Motor neuron (in vitro differentiated cells): ENCODE results near the gene OR6J1. TPM values are rescaled to one million over a fixed set of nuclear protein-coding genes. Genes with fewer than 3 reads are reported as not detected.
"Not testable (repeated sequence)": the region's sequence is repeated elsewhere in the genome, so short reads cannot be mapped to it uniquely, and the experiment has no call there.

Experiments
- ATAC-seq, 8 experiments: fragments of 200-7000 bp; cut with Tn5 transposase; replicated peaks in 6 of 8; 2 replicates each; pipeline ENCODE4 v1.8.0; 2021; ENCODE audit warnings: mild to moderate bottlenecking in 8 of 8, moderate library complexity in 8 of 8
- H3K27ac ChIP-seq, 2 donors: fragments of 250-450 bp; sonication (Bioruptor Pico); 2 replicates each; pipeline ENCODE4 v1.9.0; 2021; ENCODE audit warnings: antibody characterized with exemption in 2 of 2, mild to moderate bottlenecking in 2 of 2, moderate library complexity in 1 of 2
- H3K4me1 ChIP-seq, 2 donors: fragments of 250-450 bp; sonication (Bioruptor Pico); replicated peaks in 1 of 2; 2 replicates each; pipeline ENCODE4 v1.6.1; 2021; ENCODE audit warnings: antibody characterized with exemption in 2 of 2, mild to moderate bottlenecking in 2 of 2, moderate library complexity in 1 of 2
- H3K4me3 ChIP-seq, 5 donors: fragments of 250-450 bp; sonication (Bioruptor Pico); 2 replicates each; pipeline ENCODE4 v1.9.0; 2021; ENCODE audit warnings: antibody characterized with exemption in 5 of 5, mild to moderate bottlenecking in 5 of 5, moderate library complexity in 4 of 5
- WGBS, 10 experiments: fragments of 450-650 bp; shearing (Covaris generic); methylation state at CpG; one replicate each; pipeline ENCODE4 v1.0.0; 2022; 5-methylcytosine and 5-hydroxymethylcytosine counted together
- in situ Hi-C, 9 experiments: fragments of 400-800 bp; cut with MboI; loops; one replicate each; pipeline ENCODE4 v1.15.0; 2021; ENCODE audit warnings: low sequenced_read_pairs in 9 of 9, low pct_unique_long_range_greater_than_20kb in 2 of 9; ENCODE audit not compliant: unreplicated experiment in 9 of 9
- total RNA-seq, 8 experiments: library from RNA; unstranded; fragments of 300-600 nt; gene quantifications; 2 replicates each; pipeline versions ENCODE4 v1.2.3 to v1.2.4, GENCODE V29; 2022

Gene OR6J1
- total RNA-seq, 8 experiments from 2014 or later = 0.04 to 0.21 (median 0.12) TPM; not detected in 4

DNA sequence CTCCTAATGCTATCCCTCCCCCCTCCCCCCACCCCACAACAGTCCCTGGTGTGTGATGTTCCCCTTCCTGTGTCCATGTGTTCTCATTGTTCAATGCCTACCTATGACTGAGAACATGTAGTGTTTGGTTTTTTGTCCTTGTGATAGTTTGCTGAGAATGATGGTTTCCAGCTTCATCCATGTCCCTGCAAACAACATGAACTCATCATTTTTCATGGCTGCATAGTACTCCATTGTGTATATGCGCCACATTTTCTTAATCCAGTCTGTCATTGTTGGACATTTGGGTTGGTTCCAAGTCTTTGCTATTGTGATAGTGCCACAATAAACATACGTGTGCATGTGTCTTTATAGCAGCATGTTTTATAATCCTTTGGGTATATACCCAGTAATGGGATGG, 28.4 kb downstream of the OR6J1 start:
- not testable (repeated sequence) for ATAC-seq

DNA sequence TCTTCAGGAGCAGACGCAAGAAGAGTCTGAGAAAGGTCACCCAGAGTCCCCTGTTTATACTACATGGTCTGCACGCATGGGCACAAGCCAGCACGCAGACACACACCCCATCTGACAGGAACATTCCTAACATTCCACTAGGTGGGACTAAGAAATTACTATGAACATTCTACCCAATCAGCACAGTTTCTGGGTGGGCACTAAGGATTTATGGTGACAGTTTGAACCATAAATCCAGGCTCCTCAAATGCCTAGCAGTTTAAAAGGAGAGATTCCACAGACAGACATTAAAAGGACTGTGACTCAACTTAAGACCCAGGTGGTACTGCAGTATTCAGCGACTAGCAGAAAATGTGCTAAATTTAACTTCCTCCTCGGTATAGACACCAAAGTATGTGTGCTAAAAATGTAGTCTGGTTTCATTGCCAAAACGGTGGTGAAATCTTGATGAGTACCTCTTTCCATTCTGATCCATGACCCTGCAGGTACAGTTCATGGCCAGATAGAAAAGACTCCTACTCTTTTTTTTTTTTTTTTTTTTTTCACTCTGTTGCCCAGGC, 29.8 kb downstream of the OR6J1 start:
- peak; percentile 78 to 99 (median 96) for ATAC-seq
- 0 to 64% (median 32%) methylated on average over 1 to 6 of the region's 6 CpGs; no CpG with 5 or more reads in 1 of the 10 experiments for WGBS, 10 experiments
- in situ Hi-C loops = no loop called here
- no peak overlapping the region for H3K4me3 ChIP-seq
- H3K27ac ChIP-seq = no peak overlapping the region
- peaks cover 6 to 7% of the 10 kb centered on the region in 2 donors for H3K4me1 ChIP-seq

More for the DNA sequence above, 28.4 kb downstream of the OR6J1 start:
- H3K4me3 ChIP-seq, H3K4me1 ChIP-seq, H3K27ac ChIP-seq, in situ Hi-C loops: not testable (repeated sequence)
- 60 to 100% methylated on average over 1 of the region's 2 CpGs; no CpG with 5 or more reads in 8 of the 10 experiments for WGBS, 10 experiments

- Histone ChIP-seq H3K27ac (no peak overlapping the region), H3K4me1 (peaks cover 6 to 7% of the 10 kb centered on the region in 2 donors), H3K4me3 (no peak overlapping the region)
- WGBS, 10 experiments = 20 to 89% (median 46%) methylated on average over 1 to 3 of the region's 3 CpGs; no CpG with 5 or more reads in 2 of the 10 experiments
- in situ Hi-C loops = no loop called here
- no peak for ATAC-seq
Observed at GRCh38 chr14:22613736-22614239, 30.4 kb downstream of the OR6J1 start.

GRCh38 chr14:22613106-22613695, 31.0 kb downstream of the OR6J1 start:
- Histone ChIP-seq H3K27ac (no peak overlapping the region), H3K4me1 (peaks cover 6 to 7% of the 10 kb centered on the region in 2 donors), H3K4me3 (no peak overlapping the region)
- WGBS, 10 experiments = 0 to 78% (median 60%) methylated on average over 1 to 2 of the region's 2 CpGs; no CpG with 5 or more reads in 3 of the 10 experiments
- in situ Hi-C loops = no loop called here
- ATAC-seq = peak in 3 of 8 experiments; percentile 19 to 45 (median 34)

DNA sequence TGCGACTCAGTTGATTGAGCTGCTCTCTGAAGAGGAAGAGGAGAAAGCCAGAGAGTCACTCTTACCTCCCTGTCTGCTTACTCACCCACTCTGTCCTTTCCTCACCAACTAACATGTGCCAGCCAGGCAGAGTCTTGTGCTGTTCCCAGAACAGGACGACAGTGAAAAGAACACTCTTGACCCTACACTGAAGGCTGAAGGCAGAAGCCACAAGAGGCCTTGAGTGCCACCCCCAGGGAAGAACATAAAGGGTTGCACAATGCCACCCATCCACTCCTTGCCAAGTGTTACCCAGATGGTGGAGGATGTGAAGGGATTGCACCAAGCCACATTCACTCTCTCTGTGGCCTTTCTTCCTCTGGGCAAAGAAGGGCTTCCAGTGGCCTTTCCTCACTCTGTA, 33.2 kb downstream of the OR6J1 start:
- Histone ChIP-seq H3K4me1 (peaks cover 6 to 7% of the 10 kb centered on the region in 2 donors), H3K27ac (no peak overlapping the region), H3K4me3 (no peak overlapping the region)
- 40 to 67% methylated on average over 1 of the region's 2 CpGs; no CpG with 5 or more reads in 8 of the 10 experiments for WGBS, 10 experiments
- ATAC-seq = no peak
- in situ Hi-C loops = no loop called here

GRCh38 chr14:22607291-22607690, 36.9 kb downstream of the OR6J1 start:
- no peaks in the 10 kb centered on the region for H3K4me1 ChIP-seq
- H3K27ac ChIP-seq = no peak overlapping the region
- no peak overlapping the region for H3K4me3 ChIP-seq
- WGBS, 10 experiments = 20 to 92% (median 89%) methylated on average over 1 to 3 of the region's 3 CpGs; no CpG with 5 or more reads in 4 of the 10 experiments
- in situ Hi-C loops = no loop called here
- ATAC-seq = no peak

DNA sequence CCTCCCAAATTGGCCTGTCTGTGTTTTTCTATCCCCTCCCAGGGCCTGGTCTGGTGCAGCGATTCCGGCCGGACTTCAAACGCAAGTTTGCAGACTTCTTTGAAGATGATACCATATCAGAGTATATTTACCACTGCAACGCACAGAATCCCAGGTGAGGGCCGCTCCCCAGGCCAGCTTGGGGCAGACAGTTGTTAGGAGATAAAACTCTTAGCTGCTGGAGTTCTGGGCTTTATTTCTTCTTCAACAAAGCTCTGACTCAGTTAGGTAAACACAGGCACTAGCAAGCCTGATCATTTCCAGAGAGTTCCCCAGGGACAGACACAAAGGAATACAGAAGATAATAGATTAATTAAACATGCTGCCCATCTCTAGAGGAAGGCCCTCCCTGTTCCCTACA, 37.8 kb downstream of the OR6J1 start:
- peak in 1 of 8 experiments; percentile 73 for ATAC-seq
- WGBS, 10 experiments = 75 to 100% (median 91%) methylated on average over 1 to 6 of the region's 6 CpGs; no CpG with 5 or more reads in 4 of the 10 experiments
- Histone ChIP-seq H3K4me1 (no peaks in the 10 kb centered on the region), H3K27ac (no peak overlapping the region), H3K4me3 (no peak overlapping the region)
- in situ Hi-C loops = no loop called here

DNA sequence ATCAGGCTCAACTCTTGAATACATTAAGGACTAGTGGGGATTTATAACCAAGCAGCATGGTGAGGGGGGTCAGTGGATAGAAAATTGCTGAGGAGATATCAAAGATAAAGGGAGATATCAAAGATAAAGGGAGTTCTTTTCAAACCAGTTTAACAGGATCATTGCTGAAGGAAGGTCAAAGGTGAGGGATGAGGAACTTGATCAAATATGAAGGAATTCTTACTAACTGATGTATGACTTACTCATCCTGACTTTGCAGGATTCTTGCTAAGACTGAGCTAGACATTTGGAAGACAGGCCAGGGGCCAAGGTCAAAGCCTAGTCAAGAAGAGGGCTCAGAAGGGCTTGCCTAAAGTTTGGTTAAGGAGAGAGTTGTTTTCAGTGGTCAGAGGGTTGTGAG, 41.3 kb downstream of the OR6J1 start:
- H3K4me1 ChIP-seq = peaks cover 4 to 5% of the 10 kb centered on the region in 2 donors
- in situ Hi-C loops = no loop called here
- no peak for ATAC-seq
- no peak overlapping the region for H3K27ac ChIP-seq
- no peak overlapping the region for H3K4me3 ChIP-seq

DNA sequence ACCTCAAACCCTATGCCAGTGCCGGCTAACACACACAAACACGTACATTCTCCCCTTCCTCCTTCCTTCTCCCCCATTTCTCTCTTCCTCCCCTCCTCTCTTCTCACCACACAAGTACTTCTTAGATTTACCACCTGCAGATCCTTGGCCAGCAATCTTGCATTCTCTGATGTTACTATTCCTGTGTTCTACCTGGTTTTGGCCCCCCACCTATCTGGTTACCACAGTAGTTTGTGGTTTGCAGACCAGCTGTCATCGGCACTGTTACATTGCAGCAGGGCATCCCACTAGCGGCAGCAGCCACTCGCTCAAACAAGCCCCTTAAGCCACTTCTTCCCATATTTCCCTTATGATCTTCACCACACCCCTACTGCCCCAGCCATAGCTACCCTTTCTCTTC, 42.2 kb downstream of the OR6J1 start:
- ATAC-seq = no peak
- Histone ChIP-seq H3K4me1 (peaks cover 4 to 5% of the 10 kb centered on the region in 2 donors), H3K27ac (no peak overlapping the region), H3K4me3 (no peak overlapping the region)
- WGBS, 10 experiments = 90 to 100% (median 95%) methylated on average over 2 to 3 of the region's 5 CpGs; no CpG with 5 or more reads in 4 of the 10 experiments
- in situ Hi-C loops = no loop called here

DNA sequence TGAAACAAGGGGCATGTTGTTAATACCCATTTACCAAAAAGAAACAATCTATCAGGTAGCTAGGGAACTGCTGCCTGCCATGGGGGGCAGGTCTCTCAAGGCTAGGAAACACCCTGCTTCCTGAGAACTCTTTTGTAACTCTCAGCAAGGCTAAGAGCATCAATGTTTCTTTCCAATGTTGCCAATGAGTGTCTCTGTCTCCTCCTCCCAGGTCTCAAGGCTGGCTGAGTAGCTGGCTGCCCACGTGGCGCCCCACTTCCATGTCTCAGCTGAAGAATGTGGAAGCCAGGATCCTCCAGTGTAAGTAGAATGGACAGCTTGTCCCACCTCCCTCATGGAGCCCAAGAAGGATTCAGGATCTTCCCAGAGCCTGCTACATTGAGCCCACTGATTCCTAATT, 42.7 kb downstream of the OR6J1 start:
- WGBS, 10 experiments = 100% methylated on average over 1 to 2 of the region's 2 CpGs; no CpG with 5 or more reads in 7 of the 10 experiments

DNA sequence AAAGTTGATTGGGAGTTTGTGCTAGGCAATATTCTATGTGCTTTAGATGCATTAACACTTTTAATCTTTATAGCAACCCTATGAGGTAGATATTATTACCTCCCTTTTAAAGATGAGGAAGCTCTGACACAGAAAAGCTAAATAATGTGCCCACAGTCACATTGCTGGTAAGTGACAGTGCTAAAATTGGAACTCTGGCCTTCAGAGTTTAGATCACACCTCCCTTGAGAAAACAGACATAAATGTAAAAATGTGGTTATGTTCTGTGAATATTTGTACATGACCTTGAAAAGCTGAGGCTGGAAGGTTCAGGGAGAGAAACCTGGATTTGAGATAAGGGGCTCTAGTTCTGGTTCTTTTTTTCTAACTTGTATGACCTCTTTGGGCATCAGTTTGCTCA, 44.1 kb downstream of the OR6J1 start:
- Histone ChIP-seq H3K4me1 (peaks cover 4 to 5% of the 10 kb centered on the region in 2 donors), H3K27ac (no peak overlapping the region), H3K4me3 (no peak overlapping the region)
- no peak for ATAC-seq
- in situ Hi-C loops = no loop called here

More for the DNA sequence above, 42.7 kb downstream of the OR6J1 start:
- in situ Hi-C loops = no loop called here
- no peak for ATAC-seq
- Histone ChIP-seq H3K27ac (no peak overlapping the region), H3K4me3 (no peak overlapping the region), H3K4me1 (peaks cover 4 to 5% of the 10 kb centered on the region in 2 donors)

- Histone ChIP-seq H3K4me1 (peaks cover 4 to 5% of the 10 kb centered on the region in 2 donors), H3K27ac (no peak overlapping the region), H3K4me3 (peak overlapping the region in 3 of 5 donors; percentile 74 to 92 (median 83))
- 82 to 95% (median 89%) methylated on average over 1 to 3 of the region's 3 CpGs; no CpG with 5 or more reads in 3 of the 10 experiments for WGBS, 10 experiments
- in situ Hi-C loops = loop anchor here in 1 of 9 experiments (25.0 kb wide), 1 partner anchor 263 kb away; the partner anchor contains the start of gene LRP10
- no peak for ATAC-seq
Observed at GRCh38 chr14:22599349-22599748, 44.8 kb downstream of the OR6J1 start.

GRCh38 chr14:22598896-22599244, 45.3 kb downstream of the OR6J1 start:
- in situ Hi-C loops = loop anchor here in 1 of 9 experiments (25.0 kb wide), 1 partner anchor 263 kb away; the partner anchor contains the start of gene LRP10
- Histone ChIP-seq H3K4me1 (peaks cover 4 to 5% of the 10 kb centered on the region in 2 donors), H3K27ac (no peak overlapping the region), H3K4me3 (peak overlapping the region; percentile 59 to 92 (median 74))
- peak; percentile 35 to 62 (median 40) for ATAC-seq
- 0 to 6% (median 0%) methylated on average over 1 to 5 of the region's 5 CpGs; no CpG with 5 or more reads in 1 of the 10 experiments for WGBS, 10 experiments
